Measurements from ENCODE around the gene SDC3. TPM values are rescaled to one million over a fixed set of nuclear protein-coding genes. Genes with fewer than 3 reads are reported as not detected.

SDC3 gene
- polyA plus RNA-seq, 1 experiment, result 18.0 TPM

- H3K27me3 ChIP-seq (ENCODE audit: control insufficient read depth, insufficient read depth, low read length), result no peaks in the 10 kb centered on the region
- CTCF ChIA-PET, result interaction anchor here (0.7 to 8.6 kb wide), 16 partner anchors 9 to 193 kb away, joined by 3 to 548 read pairs (median 6); no protein-coding TSS in a partner anchor
- DNase-seq (ENCODE audit: low read depth), result no peak
- no peak overlapping the region for H3K4me3 ChIP-seq (ENCODE audit: low read depth, low read length)
- POLR2A ChIA-PET, result interaction anchor here (1.2 kb wide), 1 partner anchor 195 kb away, joined by 11 read pairs; no protein-coding TSS in a partner anchor
- H3K36me3 ChIP-seq (ENCODE audit: control insufficient read depth, insufficient read depth, low read length), result no peaks in the 10 kb centered on the region
- no peak for TF ChIP-seq CTCF (IDR thresholded peaks at IDR 0.05; ENCODE audit: insufficient read depth, low read depth, low read length)
Measured at GRCh38 chr1:30912913-30913652, 4.5 kb upstream of the SDC3 start.

GRCh38 chr1:30912224-30912623, 3.7 kb upstream of the SDC3 start:
- no peak for TF ChIP-seq CTCF (IDR thresholded peaks at IDR 0.05; ENCODE audit: insufficient read depth, low read depth, low read length)
- H3K4me3 ChIP-seq (ENCODE audit: low read depth, low read length), result no peak overlapping the region
- DNase-seq (ENCODE audit: low read depth), result no peak
- ChIA-PET CTCF (interaction anchor here (0.9 to 8.6 kb wide), 15 partner anchors 10 to 192 kb away, joined by 3 to 548 read pairs (median 5); no protein-coding TSS in a partner anchor), POLR2A (no interaction called here)
- no peaks in the 10 kb centered on the region for H3K27me3 ChIP-seq (ENCODE audit: control insufficient read depth, insufficient read depth, low read length)
- no peaks in the 10 kb centered on the region for H3K36me3 ChIP-seq (ENCODE audit: control insufficient read depth, insufficient read depth, low read length)

- POLR2A ChIA-PET, result interaction anchor here (0.6 kb wide), 1 partner anchor 9 kb away, joined by 3 read pairs; no protein-coding TSS in a partner anchor
- H3K4me3 ChIP-seq (ENCODE audit: low read depth, low read length), result no peak overlapping the region
Measured at GRCh38 chr1:30911059-30911954, 2.7 kb upstream of the SDC3 start.

GRCh38 chr1:30909365-30910068, 959 bp upstream of the SDC3 start:
- no peak overlapping the region for H3K4me3 ChIP-seq (ENCODE audit: low read depth, low read length)
- H3K36me3 ChIP-seq (ENCODE audit: control insufficient read depth, insufficient read depth, low read length), result no peaks in the 10 kb centered on the region
- no peak for DNase-seq (ENCODE audit: low read depth)
- CTCF ChIA-PET, result interaction anchor here (7.7 to 8.6 kb wide), 3 partner anchors 108 to 189 kb away, joined by 90 to 548 read pairs (median 261); no protein-coding TSS in a partner anchor
- POLR2A ChIA-PET, result no interaction called here
- H3K27me3 ChIP-seq (ENCODE audit: control insufficient read depth, insufficient read depth, low read length), result no peaks in the 10 kb centered on the region
- TF ChIP-seq CTCF (IDR thresholded peaks at IDR 0.05; ENCODE audit: insufficient read depth, low read depth, low read length), result no peak

More at GRCh38 chr1:30911059-30911954, 2.7 kb upstream of the SDC3 start:
- CTCF ChIA-PET, result interaction anchor here (0.6 to 8.6 kb wide), 44 partner anchors 8 to 638 kb away, joined by 3 to 548 read pairs (median 4); no protein-coding TSS in a partner anchor
- TF ChIP-seq CTCF (IDR thresholded peaks at IDR 0.05; ENCODE audit: insufficient read depth, low read depth, low read length), result peak; percentile 88
- H3K36me3 ChIP-seq (ENCODE audit: control insufficient read depth, insufficient read depth, low read length), result no peaks in the 10 kb centered on the region
- no peaks in the 10 kb centered on the region for H3K27me3 ChIP-seq (ENCODE audit: control insufficient read depth, insufficient read depth, low read length)
- DNase-seq (ENCODE audit: low read depth), result no peak
